Hepatocyte (in vitro differentiated cells): Measurements from ENCODE around the gene KIF13A. TPM values are rescaled to one million over a fixed set of nuclear protein-coding genes. Genes with fewer than 3 reads are reported as not detected.

ENCODE experiments used
- DNase-seq: peaks from one replicate; pipeline ENCODE4 v3.0.0-alpha.2; 2016; ENCODE audit warnings: low spot score
- H2AFZ ChIP-seq: fragments of 200-600 bp; sonication (generic); 2 replicates; pipeline ENCODE4 v1.6.0; 2016; ENCODE audit warnings: antibody characterized with exemption, mild to moderate bottlenecking
- H3K27ac ChIP-seq: fragments of 200-600 bp; sonication (generic); 2 replicates; pipeline ENCODE4 v1.5.1; 2016; ENCODE audit warnings: mild to moderate bottlenecking
- H3K27me3 ChIP-seq: fragments of 200-600 bp; sonication (generic); 2 replicates; pipeline ENCODE4 v1.6.1; 2016
- H3K36me3 ChIP-seq: fragments of 200-600 bp; sonication (generic); replicated peaks from 2 replicates; pipeline ENCODE4 v1.5.1; 2016; ENCODE audit warnings: low read depth; ENCODE audit not compliant: insufficient read depth
- H3K4me1 ChIP-seq: fragments of 200-600 bp; sonication (generic); 2 replicates; pipeline ENCODE4 v1.5.1; 2016; ENCODE audit warnings: mild to moderate bottlenecking, moderate library complexity; ENCODE audit not compliant: insufficient read depth
- H3K4me2 ChIP-seq: fragments of 200-600 bp; sonication (generic); 2 replicates; pipeline ENCODE4 v1.6.0; 2016
- H3K4me3 ChIP-seq: fragments of 200-600 bp; sonication (generic); 2 replicates; pipeline ENCODE4 v1.5.1; 2016; ENCODE audit warnings: mild to moderate bottlenecking
- H3K79me2 ChIP-seq: fragments of 200-600 bp; sonication (generic); 2 replicates; pipeline ENCODE4 v1.6.0; 2017; ENCODE audit warnings: mild to moderate bottlenecking
- H3K9me2 ChIP-seq: fragments of 200-600 bp; sonication (generic); replicated peaks from 2 replicates; pipeline ENCODE4 v1.6.0; 2017; ENCODE audit warnings: mild to moderate bottlenecking; ENCODE audit not compliant: insufficient read depth
- H3K9me3 ChIP-seq: fragments of 200-600 bp; sonication (generic); 2 replicates; pipeline ENCODE4 v1.5.1; 2016; ENCODE audit warnings: low read depth, mild to moderate bottlenecking
- H4K20me1 ChIP-seq: fragments of 200-600 bp; sonication (generic); 2 replicates; pipeline ENCODE4 v1.6.0; 2016; ENCODE audit warnings: mild to moderate bottlenecking; ENCODE audit not compliant: insufficient read depth, poor library complexity, severe bottlenecking
- EZH2 ChIP-seq: fragments of 200-600 bp; sonication (generic); IDR thresholded peaks from 2 replicates; pipeline ENCODE4 v1.6.1; 2016; ENCODE audit warnings: antibody characterized with exemption, mild to moderate bottlenecking, borderline replicate concordance
- EZH2phosphoT487 ChIP-seq: fragments of 200-600 bp; sonication (generic); IDR thresholded peaks from one replicate; pipeline ENCODE4 v1.6.1; 2018; ENCODE audit warnings: antibody characterized with exemption, mild to moderate bottlenecking, low read depth, moderate library complexity; ENCODE audit not compliant: unreplicated experiment, severe bottlenecking
- WGBS: methylation state at CpG from one replicate; pipeline ENCODE4 v1.1.6; 2016; ENCODE audit warnings: low lambda C conversion rate; ENCODE audit errors: missing lambda C conversion rate; 5-methylcytosine and 5-hydroxymethylcytosine counted together
- polyA plus RNA-seq: library from polyadenylated mRNA; unstranded; fragments of >200 nt; fragmentation: Nextera tagmentation; extraction: Ambion mirVana; gene quantifications from 2 replicates; pipeline ENCODE4 v1.2.1, GENCODE V29; 2016
- total RNA-seq: library from RNA; depleted of rRNA; stranded (reverse); fragments of >200 nt; gene quantifications from 2 replicates; pipeline ENCODE4 v1.2.3, GENCODE V29; 2014
- TF ChIP-seq, protein P1 (sequence below): fragments of 200-600 bp; sonication (generic); IDR thresholded peaks from 2 replicates; pipeline ENCODE4 v1.5.1; 2016; ENCODE audit warnings: antibody characterized with exemption, mild to moderate bottlenecking; ENCODE audit not compliant: poor library complexity

Gene KIF13A
- total and polyA plus RNA-seq, 2 experiments from 2014 or later, result 13.0 to 27.9 TPM

DNA sequence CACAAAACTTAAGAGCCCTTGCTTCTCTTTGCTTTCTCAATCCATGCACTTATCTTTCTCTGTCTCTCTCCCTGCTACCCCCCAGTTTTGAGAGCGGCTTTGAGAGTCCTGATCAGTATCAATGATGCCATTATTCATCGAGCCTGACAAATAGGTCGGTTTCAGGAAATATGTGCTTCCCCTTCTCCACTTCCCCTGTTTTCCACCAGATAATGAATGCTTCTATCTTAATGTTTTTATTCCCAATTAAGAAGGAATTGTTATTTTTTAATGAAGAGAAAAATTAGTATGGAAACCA, 117.7 kb downstream of the KIF13A start:
- Histone ChIP-seq H3K79me2 (no peaks in the 10 kb centered on the region), H3K4me2 (no peak overlapping the region), H3K9me2 (no peaks in the 10 kb centered on the region), H3K4me1 (peaks cover 6% of the 10 kb centered on the region), H4K20me1 (no peaks in the 10 kb centered on the region), H2AFZ (no peak overlapping the region), H3K36me3 (no peaks in the 10 kb centered on the region), H3K9me3 (no peaks in the 10 kb centered on the region), H3K27ac (peak overlapping the region; percentile 29), H3K27me3 (no peaks in the 10 kb centered on the region), H3K4me3 (no peak overlapping the region)
- TF ChIP-seq, protein P1, sequence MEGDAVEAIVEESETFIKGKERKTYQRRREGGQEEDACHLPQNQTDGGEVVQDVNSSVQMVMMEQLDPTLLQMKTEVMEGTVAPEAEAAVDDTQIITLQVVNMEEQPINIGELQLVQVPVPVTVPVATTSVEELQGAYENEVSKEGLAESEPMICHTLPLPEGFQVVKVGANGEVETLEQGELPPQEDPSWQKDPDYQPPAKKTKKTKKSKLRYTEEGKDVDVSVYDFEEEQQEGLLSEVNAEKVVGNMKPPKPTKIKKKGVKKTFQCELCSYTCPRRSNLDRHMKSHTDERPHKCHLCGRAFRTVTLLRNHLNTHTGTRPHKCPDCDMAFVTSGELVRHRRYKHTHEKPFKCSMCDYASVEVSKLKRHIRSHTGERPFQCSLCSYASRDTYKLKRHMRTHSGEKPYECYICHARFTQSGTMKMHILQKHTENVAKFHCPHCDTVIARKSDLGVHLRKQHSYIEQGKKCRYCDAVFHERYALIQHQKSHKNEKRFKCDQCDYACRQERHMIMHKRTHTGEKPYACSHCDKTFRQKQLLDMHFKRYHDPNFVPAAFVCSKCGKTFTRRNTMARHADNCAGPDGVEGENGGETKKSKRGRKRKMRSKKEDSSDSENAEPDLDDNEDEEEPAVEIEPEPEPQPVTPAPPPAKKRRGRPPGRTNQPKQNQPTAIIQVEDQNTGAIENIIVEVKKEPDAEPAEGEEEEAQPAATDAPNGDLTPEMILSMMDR, result no peak
- TF ChIP-seq EZH2phosphoT487 (no peak), EZH2 (no peak)
- DNase-seq, result no peak
- 64% methylated on average over 3 of the region's 3 CpGs for WGBS

GRCh38 chr6:17869010-17869752, 118.3 kb downstream of the KIF13A start:
- Histone ChIP-seq H3K27me3 (no peaks in the 10 kb centered on the region), H3K9me3 (no peaks in the 10 kb centered on the region), H3K27ac (peak overlapping the region; percentile 29), H3K36me3 (no peaks in the 10 kb centered on the region), H3K4me2 (no peak overlapping the region), H3K9me2 (no peaks in the 10 kb centered on the region), H4K20me1 (no peaks in the 10 kb centered on the region), H2AFZ (no peak overlapping the region), H3K4me3 (no peak overlapping the region), H3K4me1 (peaks cover 11% of the 10 kb centered on the region), H3K79me2 (no peaks in the 10 kb centered on the region)
- TF ChIP-seq EZH2phosphoT487, result no peak
- TF ChIP-seq, protein P1, result no peak
- no peak for TF ChIP-seq EZH2
- WGBS, result 77% methylated on average over 6 of the region's 6 CpGs
- DNase-seq, result no peak

- Histone ChIP-seq H3K4me1 (peaks cover 21% of the 10 kb centered on the region), H3K36me3 (no peaks in the 10 kb centered on the region), H3K9me2 (no peaks in the 10 kb centered on the region), H3K79me2 (no peaks in the 10 kb centered on the region), H4K20me1 (no peaks in the 10 kb centered on the region), H3K9me3 (no peaks in the 10 kb centered on the region), H3K27ac (no peak overlapping the region), H3K4me3 (no peak overlapping the region), H3K27me3 (no peaks in the 10 kb centered on the region), H3K4me2 (no peak overlapping the region), H2AFZ (no peak overlapping the region)
- WGBS, result 73% methylated on average over 1 of the region's 1 CpG
- DNase-seq, result no peak
- TF ChIP-seq EZH2phosphoT487, result no peak
- TF ChIP-seq, protein P1, result no peak
- no peak for TF ChIP-seq EZH2
Measured at GRCh38 chr6:17867880-17868279, 119.6 kb downstream of the KIF13A start.
